GM21529 (cell line): ENCODE data around the gene PTPRG.
"Not testable (repeated sequence)": the region's sequence is repeated elsewhere in the genome, so short reads cannot be mapped to it uniquely, and the experiment has no call there.

Experiments used
- ATAC-seq: cut with Tn5 transposase; IDR thresholded peaks from one replicate; pipeline ENCODE4 v1.9.1; 2021; ENCODE audit not compliant: unreplicated experiment

The PTPRG gene

DNA sequence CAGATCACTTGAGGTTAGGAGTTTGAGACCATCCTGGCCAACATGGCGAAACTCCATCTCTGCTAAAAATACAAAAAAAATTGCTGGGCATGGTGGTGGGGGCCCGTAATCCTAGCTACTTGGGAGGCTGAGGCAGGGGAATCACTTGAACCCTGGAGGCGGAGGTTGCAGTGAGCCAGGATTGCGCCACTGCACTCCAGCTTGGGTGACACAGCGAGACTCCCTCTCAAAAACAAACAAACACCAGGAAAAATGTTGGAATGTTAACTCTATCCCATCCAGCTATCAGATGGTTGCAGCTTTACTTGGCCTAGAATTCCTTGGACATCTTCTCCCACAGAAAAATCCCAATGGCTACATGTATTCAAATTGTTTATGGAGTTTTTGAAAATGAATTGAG is 254.9 kb downstream of the PTPRG start:
- ATAC-seq, result not testable (repeated sequence)

DNA sequence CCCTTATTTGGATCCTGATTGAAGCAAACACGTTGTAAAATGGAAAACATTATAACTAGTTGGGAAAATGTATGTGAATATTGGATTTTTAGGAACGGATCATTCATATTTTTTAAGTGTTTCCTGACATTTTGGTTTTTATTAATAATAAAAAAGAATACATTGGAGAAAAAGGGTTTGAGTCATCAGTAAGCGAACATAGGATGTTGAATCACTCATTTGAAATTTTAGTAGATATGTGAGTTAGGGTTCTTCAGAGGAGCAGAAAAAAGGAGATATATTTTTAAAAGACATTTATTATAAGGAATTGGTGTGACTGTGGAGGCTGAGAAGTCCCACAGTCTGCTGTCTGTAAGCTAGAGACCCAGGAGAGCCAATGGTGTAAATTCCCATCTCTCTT is 258.5 kb downstream of the PTPRG start:
- ATAC-seq, result no peak

DNA sequence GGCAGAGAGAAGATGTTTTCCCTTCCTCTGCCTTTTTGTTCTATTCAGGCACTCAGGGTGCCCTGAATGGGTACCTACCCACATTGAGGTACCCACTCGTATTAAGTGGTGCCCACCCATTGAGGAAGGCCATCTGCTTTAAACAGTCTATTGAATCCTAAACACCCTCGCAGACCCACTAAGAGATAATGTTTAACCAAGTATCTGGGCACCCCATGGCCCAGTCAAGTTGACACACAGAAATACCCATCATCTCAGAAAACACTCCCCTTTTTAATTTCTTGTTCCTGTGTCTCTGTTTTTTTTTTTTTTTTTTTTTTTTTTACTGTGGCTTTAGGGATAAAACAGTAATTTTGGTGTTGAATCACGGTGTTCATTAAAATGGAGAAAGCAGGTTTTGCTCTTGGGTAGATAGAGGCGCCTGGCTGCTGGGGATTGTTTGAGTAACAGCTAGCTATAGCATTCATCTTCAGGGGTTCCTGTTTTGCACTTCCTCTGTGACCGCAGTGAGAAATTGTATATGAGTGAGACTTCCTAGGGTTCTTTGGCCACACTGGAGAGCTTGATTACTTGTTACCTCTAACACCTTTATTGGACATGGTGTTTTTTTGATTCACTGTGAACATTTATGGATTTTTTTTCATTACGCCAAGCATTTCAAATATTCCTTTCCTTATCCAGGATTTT is 259.1 kb downstream of the PTPRG start:
- ATAC-seq, result no peak

DNA sequence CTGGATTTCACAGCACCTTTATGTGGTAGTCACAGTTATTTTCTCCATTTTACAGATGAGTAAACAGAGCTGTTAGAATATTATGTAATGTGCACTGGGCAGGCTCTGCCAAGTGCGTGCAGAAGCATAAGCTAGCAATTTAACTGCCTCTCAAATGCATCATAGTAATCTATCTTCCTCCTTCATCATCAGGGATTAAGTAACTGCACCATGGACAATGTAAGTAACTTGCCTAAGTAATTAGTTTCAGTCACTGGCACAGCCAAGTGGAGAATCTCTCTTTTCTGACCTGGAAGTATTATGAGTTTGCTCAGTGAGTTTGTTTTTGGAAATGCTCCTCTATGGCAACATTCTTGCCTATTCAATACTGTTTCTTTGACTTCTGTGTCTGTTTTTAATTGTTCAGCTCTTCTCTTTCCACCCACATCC is 260.5 kb downstream of the PTPRG start:
- ATAC-seq, result no peak

DNA sequence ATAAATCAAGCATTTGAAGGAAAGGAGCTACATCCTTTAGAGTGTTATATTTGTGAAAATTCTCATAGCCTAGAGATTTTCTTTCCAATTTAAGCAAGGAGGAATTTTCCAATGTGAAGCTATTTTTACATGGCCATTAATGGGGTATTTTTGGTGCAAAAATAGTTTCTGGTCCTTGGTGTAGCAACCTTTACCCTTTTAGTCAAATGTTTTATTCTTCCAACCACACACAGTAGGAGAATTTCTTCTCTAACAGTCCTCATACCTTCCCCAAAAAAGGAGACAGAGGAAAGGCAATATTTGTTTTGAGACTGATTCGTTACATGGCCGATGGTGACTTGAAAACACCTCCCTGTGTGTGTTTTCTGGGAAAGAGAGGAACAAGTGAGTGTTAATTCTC is 261.2 kb downstream of the PTPRG start:
- ATAC-seq, result no peak

DNA sequence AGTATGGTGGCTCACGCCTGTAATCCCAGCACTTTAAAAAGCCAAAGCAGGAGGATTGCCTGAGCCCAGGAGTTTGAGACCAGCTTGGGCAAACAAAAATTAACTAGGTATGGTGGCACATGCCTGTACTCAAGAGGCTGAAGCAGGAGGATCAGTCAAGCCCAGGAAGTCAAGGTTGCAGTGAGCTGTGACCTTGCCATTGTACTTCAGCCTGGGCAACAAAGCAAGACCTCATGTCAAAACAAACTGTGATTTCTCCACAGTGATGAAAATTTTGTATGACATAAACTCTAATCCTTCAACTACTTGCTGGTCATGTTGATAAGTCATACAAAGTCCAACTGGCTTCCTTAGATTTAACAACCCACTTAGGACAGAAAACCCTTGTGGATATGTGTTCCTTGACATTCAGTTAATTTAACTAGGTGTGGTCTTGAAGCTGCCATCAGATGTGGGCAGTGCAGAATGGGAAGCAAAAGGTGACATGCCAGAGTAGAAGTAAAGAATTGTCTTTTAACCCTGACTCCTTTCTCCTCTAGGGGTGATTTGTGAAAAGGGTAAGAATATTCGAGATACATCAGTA is 263.3 kb downstream of the PTPRG start:
- no peak for ATAC-seq

DNA sequence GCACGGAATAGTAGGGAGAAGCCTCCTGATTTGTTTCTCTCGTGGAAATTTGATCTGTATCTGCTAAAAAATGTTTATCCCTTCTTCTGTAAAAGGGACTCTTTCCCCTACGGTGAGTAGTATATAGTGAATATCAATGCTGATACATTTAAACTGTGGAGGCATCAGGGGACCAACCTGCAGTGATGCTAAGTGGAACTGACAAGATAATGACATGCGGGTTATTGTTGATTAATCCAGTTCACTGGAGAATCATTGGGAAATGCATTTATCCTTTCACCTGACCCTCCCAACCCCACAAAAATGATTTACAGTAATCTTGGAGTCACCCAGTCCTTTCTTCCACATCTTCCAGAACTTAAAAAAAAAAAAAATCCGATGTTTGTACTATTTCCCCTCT is 264.8 kb downstream of the PTPRG start:
- ATAC-seq, result no peak

DNA sequence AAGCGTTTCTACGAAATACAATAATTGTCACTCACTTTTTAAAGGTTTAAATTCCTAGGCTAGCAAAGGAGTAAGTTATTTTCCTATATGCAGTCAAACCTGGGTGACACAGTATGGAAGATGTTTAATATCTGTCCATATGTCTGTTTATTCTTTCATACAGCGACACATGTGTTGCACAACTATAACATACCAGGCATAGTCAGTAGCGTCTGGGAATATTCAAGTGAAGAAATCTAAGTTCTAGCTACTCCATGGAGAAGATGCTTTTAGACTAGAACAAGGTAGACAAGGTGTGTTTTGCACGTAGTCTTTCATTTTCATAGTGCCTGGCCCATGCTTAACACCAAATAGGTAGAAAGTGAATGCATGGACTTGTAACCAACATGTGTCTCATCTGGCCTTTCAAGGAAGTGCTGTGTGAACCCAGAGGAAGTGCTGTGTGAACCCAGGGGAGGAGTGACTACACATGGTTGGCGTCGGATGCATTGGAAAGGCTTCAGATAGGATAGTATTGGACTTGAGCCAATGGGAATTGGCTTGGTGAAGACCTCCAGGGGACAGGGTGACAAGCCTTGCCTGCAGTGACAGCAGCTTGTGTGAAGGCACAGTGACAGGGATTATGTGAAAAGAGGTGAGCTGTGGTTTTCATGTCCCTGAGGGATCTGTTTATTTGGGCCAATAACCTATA is 267.0 kb downstream of the PTPRG start:
- ATAC-seq, result no peak

DNA sequence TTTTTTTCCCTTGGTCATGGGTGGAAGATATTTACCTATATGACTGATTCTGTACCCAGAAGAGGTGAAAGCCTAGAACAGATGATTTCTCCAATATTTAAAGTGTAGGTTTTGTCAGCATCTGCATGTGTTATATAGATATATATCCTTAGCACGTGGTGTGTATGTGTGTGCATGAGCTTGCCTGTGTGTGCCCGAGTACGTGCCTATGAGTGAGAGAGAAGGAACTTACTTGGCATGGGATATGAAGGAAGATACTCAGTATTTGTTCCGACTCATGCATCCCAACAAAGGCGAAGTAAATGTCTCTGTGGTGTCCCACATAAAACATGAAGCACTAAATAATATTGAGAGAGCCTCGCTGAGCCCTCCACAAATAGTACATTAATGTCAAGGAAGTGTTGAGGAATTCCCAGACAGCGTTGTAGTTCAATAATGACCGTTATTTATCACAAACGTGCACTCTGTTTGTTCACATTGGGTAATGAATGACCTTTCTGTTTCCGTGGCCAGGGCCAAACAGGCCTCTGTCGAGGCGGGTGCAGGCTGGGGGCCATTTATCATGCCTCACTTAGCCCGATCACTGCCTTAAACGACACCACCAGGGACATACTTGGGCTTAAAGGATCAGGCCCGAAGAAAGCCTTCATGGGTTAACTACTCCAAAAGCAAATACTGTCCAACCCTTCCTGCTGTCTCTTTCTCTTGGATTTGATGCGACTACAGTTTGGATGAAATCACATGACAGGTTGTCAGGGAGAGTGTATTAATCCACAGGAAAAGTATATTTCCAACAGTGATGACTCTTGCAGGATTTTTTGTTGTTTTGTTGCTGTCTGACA is 267.7 kb downstream of the PTPRG start:
- no peak for ATAC-seq

DNA sequence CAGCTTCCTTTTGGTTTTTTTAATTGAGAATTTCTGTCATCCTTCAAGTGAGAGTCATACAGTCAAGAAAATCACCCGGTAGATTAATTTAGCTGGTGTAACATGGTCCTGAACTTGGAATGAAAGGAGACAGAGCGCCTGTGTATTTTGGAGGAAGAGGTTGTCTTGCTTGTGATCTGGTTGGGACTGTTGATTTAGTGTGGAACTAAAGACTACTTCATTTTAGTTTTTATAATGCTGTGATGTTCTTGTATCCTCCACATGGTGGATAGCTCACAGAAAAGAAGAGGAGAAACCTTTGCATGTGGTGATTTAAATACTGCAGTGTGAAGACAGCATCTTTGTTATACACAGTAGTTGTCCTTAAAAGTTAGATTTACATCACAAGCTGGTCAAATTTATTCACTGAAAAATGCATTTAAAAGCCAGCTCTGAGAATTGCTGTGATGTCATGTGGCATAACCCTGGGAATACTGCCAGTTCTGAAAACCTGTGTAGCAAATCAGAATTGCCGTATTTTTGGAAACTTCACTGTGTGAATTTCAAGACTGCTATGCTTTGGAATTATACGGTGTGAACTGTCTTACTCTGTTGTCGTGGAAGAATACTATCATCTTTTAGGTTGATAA is 268.5 kb downstream of the PTPRG start:
- ATAC-seq, result no peak

DNA sequence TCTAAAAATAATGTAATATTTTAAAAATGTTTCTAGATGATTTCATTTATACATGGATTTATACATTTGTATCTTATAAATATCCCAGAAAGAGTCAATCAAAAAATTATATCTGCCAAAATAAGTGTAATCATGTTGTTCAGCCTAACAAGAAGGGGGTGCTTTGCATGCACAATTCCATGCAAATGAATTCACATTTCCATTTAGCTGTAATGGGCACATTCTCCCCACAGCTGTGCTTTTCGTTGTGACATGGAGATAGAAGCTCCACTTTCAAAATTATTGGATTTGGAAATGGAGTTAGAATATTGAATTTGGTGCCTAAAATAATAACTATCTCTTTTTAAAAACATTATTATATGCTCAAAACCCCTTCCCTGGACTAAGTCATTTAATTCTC is 270.6 kb downstream of the PTPRG start:
- no peak for ATAC-seq

DNA sequence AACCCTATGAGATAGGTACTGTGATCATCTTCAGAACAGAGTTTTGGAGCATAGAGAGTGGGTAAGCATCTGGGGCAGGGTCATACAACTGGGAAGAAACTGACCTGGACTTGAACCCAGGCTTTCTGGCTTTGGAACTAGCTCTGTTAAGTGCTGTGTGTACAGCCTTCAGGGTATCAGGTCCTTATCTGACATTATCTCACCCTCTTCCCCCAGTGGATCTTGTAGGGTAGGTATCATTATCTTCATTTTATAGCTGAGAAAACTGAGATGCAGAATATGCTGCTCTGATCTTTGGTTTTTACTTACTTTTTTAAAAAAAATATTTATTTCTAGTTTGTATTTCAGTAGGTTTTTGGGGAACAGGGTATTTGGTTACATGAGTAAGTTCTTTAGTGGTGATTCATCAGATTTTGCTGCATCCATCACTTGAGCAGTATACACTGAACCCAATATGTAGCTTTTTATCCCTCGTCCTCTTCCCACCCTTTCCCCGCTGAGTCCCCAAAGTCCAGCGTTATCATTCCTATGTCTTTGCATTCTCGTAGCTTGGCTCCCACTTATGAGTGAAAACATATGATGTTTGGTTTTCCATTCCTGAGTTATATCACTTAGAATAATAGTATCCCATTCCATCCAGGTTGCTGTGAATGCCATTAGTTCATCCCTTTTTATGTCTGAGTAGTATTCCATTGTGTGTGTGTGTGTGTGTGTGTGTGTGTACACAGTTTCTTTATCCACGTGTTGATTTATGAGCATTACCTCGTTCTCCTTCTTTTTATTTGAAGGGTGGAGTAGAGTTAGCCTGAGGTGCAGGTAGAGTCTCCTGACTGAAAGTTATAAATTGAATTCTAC is 271.2 kb downstream of the PTPRG start:
- ATAC-seq, result no peak

DNA sequence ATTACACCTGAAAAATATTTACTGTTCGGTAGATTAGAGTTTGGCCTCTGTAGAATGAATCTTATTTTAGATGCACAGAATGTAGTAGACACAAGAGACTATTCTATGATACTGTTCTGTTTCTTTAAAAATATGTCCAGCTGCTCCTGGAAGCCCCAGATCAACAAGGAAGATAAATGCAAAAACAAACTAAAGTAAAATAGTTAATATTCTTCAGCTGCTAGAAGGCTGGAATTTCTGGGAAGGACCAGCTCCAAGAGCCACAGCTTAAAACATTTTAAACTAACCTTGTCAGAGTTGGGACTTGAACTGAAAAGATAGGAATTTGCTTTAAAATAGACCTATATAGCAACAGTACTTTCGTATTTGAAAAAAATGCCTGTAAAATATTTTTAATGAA is 277.9 kb downstream of the PTPRG start:
- no peak for ATAC-seq

DNA sequence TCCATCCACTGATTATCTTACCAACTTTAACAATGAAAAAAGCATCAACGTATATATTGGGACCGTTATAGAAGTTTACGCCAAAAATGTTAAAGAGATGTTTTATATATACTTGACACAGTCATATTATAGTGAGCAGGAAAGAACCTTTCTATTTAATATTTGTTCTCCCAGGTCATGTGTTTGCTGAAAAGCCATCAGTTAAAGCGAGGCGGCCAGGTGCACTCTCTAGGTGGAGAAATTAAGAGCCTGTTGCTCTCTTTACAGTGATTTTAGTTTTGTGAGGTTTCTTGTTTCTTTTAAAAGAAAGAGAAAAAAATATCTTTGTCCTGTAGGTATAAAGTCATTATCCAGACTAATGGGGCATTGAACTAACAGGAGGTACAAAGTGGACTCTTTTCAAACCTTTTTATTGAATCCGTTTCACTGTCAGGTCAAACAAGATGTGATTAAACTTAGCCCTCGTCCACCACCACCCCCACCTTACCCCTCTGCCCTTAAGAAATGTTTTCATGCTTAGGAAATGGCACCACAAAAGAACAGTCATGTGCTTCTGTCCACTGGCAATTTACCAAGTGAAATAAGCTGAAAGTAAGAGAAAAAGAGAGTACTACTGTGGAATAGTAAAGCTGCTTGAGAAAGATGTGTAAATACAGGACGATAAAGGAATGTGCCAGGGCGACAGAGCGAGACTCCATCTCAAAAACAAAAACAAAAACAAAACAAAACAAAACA is 279.9 kb downstream of the PTPRG start:
- ATAC-seq, result no peak

DNA sequence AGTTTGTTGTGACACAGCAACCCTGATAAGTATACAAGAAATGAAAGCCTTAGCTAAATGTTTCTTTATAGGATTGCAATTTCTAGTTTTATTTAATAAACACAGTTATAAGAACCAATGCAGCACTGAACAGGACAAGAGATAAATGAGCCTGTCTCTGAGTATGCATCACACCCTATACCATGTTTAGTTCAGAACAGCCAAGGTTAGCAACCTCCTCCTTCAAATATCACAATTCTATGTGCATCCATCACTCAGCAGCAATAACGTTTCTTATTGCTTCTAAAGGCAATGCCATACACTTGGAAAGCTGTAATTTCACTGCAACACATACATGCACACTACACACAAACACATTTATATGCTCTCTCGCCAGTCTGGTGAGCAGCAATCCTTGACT is 280.6 kb downstream of the PTPRG start:
- ATAC-seq, result no peak

DNA sequence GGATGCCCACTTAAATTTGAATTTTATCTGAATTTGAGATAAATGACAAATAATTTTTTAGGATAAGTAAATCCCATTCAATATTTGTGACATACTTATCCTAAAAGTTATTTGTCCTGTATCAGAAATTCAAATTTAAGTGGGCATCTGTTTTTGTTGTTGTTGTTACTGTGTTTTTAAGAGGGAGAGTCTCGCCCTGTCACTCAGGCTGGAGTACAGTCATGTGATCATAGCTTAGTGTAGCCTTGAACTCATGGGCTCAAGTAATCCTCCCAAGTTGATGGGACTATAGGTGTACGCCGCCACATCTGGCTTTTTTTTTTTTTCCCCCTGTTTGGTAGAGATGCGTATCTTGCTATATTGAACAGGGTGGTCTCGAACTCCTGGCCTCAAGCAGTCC is 283.0 kb downstream of the PTPRG start:
- ATAC-seq, result no peak

DNA sequence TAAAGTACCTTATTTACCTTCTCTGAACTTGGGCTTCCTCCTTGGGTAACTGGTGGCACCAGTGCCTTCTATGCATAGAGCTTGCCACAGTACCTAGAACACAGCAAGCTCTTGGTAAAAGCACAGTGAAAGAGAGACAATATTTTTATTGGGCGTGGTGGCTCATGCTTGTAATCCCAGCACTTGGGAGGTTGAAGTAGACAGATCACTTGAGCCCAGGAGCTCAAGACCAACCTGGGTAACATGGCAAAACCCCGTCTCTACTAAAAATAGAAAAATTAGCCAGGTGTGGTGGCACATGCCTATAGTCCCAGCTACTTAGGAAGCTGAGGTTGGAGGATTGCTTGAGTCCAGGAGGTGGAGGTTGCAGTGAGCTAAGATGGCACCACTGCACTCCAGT is 285.1 kb downstream of the PTPRG start:
- ATAC-seq, result no peak

DNA sequence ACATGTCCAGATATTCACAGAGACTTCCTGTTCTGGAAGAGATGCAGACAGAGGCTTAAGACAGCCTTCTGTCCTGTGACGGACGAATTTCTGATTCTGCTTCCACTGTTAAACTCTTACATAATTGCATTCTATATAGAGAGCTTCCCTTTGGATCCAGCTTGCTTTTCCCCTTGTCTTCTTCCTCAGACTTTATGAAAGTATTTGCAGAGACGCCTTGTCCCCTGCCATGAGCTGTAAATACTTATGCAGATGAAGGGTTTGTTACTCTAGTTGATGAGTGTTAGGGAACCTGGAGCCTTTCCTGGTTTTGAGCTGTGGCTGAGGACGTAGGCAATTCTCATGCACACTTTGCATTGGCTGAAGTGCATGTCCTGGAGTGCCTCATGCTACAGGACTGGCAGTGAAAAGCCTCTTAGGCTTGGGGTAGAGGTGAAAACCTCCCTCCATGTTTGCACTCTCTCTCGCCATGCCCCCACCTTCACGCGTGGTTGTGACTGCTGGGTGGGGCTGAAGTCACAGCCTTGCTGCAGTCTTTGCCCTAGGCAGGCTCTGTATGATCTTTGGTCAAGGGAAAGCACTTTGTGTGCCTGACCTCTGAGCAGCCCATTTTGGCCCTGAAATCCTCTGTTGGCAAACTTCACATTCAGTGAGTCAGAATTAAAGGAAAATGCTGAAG is 286.6 kb downstream of the PTPRG start:
- no peak for ATAC-seq

DNA sequence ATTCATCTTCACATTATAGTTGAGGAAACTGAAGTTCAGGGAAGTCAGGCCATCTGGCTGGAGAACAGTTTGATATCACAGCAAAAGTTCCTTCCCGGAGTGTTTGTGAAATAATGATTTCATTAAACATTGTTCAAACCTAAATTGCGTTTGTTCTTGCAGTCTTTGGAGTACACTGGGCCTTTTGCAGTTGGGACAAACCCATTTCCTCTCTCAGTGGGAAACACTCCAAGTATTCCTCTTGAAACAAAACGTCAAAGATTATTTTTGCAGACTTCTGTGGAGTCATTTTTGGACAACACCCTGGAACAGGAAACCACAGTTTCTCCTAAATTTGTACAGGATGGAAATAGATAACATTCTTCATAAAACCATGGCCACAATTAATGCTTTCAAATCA is 287.5 kb downstream of the PTPRG start:
- no peak for ATAC-seq
